Stimulated activated CD8-positive, alpha-beta memory T cell treated with anti-CD3 and anti-CD28 coated beads, Interleukin-12 subunit alpha, Interleukin-12 subunit beta, amount 100 ng/mL, for 4 hours (primary cell): ENCODE data around the gene DNAJC5G.
"Not testable (repeated sequence)": the region's sequence is repeated elsewhere in the genome, so short reads cannot be mapped to it uniquely, and the experiment has no call there.

Experiments used
- DNase-seq: peaks from one replicate; pipeline ENCODE4 v3.0.0-alpha.2; 2020; ENCODE audit warnings: low read depth

The DNAJC5G gene

DNA sequence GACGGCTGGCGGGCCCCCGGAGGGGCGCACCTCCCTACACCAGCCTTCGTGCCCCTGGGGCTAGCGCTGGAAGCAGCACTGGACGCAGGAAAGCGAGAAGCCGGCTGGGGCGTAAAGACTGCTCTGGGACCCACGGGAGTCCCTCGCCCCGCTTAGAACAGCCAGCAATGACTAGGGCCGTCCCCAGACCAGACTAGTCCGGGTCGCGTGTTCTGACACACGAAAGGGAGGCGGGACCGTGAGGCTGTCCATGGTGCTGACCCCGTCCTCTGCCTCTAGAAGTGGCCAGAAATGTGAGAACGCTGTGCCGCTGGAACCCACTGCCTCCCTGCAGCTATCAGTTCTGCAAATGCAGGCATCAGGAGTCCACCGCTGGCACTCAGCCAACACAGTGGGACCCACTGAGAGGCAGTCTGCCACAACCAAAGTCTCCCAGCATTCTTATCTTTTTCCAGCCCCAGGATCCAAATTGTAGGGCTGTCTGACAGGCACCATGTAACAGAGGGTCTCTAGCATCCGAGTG lies 33.2 kb downstream of the DNAJC5G start, which contains the start of gene UCN:
Gene UCN, minus strand, starts transcription at position 87 of the 523 bp plus-strand sequence. CDS start 550 bp downstream, outside the sequence.
- DNase-seq: no peak

DNA sequence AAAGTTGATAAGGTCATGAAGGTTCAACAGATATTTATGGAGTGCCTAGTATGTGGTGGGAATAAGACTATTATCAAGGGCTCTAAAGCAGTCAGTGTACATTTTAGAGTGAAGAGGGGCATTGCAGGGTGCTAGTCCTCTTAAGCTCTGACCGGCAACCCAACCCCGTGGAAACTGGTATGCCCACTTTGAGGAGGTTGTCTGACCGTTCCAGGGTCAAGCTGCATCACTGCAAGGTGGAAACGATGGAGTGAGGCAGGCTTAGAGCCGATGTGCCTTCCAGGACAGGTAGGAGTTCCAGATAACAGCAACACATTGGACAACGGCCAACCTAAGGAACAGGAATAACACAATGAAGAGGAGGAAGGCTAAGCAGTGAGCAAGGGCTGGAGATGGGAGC lies 34.4 kb downstream of the DNAJC5G start:
- no peak for DNase-seq

- DNase-seq: no peak
Observed at GRCh38 chr2:27312152-27312551, 36.9 kb downstream of the DNAJC5G start.

- no peak for DNase-seq
Observed at GRCh38 chr2:27313882-27314645, 38.8 kb downstream of the DNAJC5G start.

DNA sequence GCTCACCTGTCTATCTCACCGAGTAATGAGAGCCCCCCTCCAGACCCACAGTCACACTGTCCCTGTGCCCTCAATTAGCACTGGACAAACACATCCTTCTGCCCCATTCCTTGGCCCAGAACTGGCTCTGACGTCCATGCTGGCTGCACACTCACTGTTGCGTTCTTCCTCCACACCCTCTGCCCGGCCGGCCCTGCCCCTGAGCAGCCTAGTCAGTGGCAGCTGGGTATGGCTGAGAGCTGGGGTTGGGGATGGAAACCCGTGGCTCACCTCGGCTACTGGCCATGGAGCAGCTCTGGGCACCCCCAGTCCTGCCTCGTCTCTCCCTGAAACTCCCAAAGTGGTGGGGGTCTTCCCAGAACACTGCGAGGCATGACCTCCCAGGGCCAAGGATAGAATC lies 39.5 kb downstream of the DNAJC5G start:
- DNase-seq: no peak

DNA sequence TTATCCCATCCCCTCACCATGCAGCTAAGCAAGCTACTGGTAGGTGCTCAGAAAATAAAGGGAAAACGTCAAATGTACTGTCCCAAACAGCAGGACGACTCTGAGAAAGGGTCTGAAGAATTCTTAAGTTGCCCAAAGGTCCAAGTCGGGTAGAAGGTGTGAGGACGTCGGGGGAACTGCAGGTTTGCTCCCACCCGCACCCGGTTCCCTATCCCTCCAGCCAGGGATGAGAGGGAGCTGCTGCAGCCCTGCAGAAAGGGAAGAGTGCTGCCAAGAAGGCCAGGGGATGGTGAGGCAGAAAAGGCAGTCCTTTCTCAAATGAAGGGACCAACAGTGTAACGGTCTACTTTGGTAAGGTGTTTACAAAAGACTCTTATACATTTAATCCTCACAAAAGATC lies 39.9 kb downstream of the DNAJC5G start:
- DNase-seq: no peak

DNA sequence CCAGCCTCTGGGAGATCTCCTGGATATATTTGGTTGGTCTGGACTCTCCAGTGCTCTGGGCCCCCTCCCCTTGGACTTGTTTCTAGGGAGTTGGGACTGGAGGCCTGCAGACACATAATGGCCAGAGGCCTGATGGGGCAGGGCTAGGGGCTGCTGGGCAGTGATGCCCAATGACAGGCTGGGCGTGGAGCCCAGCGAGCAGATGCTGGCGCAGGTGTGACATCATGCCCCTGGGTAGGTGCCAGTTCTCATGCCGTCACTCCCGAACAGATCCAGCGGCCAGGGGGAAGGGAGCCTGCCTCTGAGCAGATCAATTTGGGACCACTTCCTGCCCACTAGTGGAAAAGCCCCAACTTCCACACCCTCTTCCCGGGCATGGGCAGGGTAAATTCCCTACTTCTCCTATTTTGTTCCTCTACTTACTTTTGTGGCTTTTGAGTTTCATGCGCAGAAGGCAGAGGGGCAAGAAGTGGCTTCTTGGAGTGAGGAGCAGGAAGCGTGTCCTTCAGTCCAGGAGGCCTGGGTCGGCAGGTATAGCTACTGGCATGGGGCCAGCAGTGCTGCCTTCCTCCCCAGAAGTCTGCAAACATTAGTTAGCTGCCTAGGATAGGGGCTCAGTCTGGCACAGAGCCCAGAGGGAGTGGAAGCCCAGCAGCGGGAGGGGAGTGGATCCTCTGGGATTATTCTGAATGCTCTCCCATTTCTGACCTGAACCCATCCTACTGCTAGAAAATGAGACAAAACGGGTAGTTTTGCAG lies 41.6 kb downstream of the DNAJC5G start:
- DNase-seq: no peak

DNA sequence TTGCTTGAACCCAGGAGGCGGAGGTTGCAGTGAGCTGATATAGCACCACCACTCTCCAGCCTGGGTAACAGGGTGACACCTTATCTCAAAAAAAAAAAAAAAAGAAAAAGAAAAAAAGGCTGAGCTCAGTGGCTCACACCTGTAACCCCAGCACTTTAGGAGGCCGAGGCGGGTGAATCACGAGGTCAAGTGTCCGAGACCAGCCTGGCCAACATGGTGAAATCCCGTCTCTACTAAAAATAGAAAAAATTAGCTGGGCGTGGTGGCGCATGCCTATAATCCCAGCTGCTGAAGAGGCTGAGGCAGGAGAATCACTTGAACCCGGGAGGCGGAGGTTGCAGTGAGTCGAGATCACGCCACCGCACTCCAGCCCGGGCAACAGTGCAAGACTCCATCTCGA lies 44.6 kb downstream of the DNAJC5G start:
- not testable (repeated sequence) for DNase-seq

DNA sequence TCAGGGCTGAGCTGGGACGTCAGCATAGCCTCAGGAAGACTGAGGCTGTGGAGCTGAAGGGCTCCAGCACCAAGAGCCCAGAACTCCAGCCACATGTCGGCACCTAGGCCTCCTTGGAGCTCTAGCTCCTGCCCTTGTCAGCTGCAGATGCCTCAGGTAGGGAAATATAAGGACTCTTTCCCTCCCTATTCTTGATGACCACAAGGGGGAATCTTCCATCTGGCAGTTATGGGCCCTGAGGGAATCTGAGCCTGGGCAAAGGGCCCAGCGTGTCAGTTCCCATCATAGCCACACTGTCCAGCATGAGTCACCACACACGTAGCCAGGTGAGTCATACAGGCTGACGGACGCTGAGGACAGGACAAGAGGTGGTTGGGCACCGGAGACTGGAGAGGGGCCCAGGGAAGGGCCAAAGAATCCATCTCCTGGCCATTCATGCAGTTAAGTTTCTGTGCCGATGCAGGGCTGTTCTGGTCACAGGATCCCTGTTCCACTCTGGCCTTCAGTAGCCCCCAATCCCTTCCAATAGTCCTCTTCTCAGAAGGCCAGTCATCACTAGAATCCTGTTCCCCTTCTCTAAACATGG lies 45.8 kb downstream of the DNAJC5G start:
- DNase-seq: no peak

- no peak for DNase-seq
Observed at GRCh38 chr2:27322301-27322765, 47.1 kb downstream of the DNAJC5G start.

DNA sequence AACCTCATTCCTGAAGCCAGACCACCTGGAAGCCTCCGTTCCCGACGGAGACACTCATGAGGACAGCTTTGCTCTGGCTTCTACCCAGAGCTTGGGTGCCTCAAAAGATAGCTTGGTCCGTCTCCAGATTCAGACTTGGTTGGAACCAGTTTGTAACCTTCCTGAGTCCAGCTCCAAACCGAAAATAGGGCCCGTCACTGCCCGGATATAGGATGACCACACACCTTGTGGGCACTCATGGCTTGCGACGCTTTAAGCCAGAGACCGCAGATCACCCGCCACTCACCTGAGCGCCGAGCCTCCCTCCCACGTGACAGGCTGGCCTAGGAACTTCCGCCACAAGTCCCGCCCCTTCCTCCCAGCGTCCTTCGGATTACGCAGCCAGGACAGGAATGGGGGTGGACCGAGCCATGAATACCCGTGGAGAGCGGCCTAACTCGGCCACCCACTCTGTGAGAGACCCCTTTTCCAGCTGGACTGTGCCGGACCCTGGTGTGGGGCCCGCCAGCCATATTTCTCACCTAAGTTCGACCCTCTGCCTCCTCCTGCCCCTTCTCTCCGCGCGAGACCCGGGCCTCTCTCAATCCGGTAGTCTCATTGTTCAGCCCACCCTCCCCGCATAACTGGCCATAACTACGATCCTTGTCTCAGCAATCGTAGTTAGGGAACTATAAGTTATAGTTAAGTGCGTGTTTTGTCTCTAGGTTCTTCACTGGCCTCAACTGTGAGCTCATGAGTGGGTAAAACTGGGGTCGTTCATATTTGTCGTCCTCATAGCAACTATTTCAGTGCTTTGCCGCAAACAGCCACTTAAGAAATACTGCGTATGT lies 47.7 kb downstream of the DNAJC5G start, which contains the start of gene MPV17:
Gene MPV17, minus strand, starts transcription at position 332 of the 830 bp plus-strand sequence. CDS start 580 bp downstream, outside the sequence.
- peak; percentile 73 for DNase-seq

- DNase-seq: no peak
Observed at GRCh38 chr2:27323596-27324285, 48.5 kb downstream of the DNAJC5G start.

DNA sequence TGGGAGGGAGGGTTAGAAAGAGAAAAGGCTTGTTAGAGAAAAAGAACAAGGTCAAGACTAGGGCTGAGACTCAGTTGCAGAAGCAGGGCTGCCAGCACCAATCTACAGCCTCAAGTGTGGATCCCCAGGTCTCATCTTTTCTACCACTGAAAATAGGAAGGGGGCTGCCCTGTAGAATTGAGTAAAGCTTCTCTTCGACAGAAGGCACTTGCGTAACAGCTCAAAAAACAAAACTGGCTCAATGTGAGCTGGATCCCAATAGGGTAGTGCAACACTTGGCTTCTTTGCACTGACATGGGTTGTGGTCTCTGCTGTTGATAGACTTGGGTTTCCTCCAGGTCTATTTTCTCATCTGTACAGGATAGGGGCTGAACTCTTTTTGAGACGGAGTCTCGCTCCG lies 49.5 kb downstream of the DNAJC5G start:
- DNase-seq: no peak
